GM12878 (cell line): ENCODE measurements around the gene BAG5. TPM values are rescaled to one million over a fixed set of nuclear protein-coding genes. Genes with fewer than 3 reads are reported as not detected.

Experiments
- FOS ChIP-seq: IDR thresholded peaks from 3 replicates; pipeline ENCODE4 v1.6.1; 2011; ENCODE audit warnings: borderline replicate concordance; ENCODE audit not compliant: insufficient read length; ENCODE audit errors: extremely low read depth
- FOXK2 ChIP-seq: fragments of 450-650 bp; IDR thresholded peaks from 2 replicates; pipeline ENCODE4 v1.6.1; 2017; ENCODE audit warnings: mild to moderate bottlenecking, moderate library complexity
- IKZF2 ChIP-seq, 2 experiments: fragments of 450-650 bp; IDR thresholded peaks; 2 replicates each; pipeline ENCODE4 v1.6.1; 2017; ENCODE audit warnings: mild to moderate bottlenecking in 2 of 2, moderate library complexity in 2 of 2
- NRF1 ChIP-seq: conservative IDR thresholded peaks from 2 replicates; pipeline ENCODE4 v1.6.1; 2011; ENCODE audit warnings: mild to moderate bottlenecking, low read depth, low read length, improper control_type of control experiment
- PAX8 ChIP-seq: fragments of 450-650 bp; IDR thresholded peaks from 2 replicates; pipeline ENCODE4 v1.6.1; 2017; ENCODE audit warnings: mild to moderate bottlenecking, moderate library complexity
- RUNX3 ChIP-seq: IDR thresholded peaks from 2 replicates; pipeline ENCODE4 v1.6.1; 2012; ENCODE audit warnings: low read length, inconsistent platforms
- SUPT20H ChIP-seq: IDR thresholded peaks from 2 replicates; pipeline ENCODE4 v1.6.1; 2011; ENCODE audit warnings: low read depth, mild to moderate bottlenecking, low read length, moderate library complexity, borderline replicate concordance; ENCODE audit not compliant: control insufficient read depth
- TAF1 ChIP-seq: IDR thresholded peaks from 2 replicates; pipeline ENCODE4 v1.6.1; 2011; ENCODE audit warnings: mild to moderate bottlenecking, low read depth, low read length, borderline replicate concordance
- TARDBP ChIP-seq: IDR thresholded peaks from 2 replicates; pipeline ENCODE4 v1.6.1; 2016; ENCODE audit warnings: borderline replicate concordance
- ZSCAN29 ChIP-seq: fragments of 450-650 bp; IDR thresholded peaks from 2 replicates; pipeline ENCODE4 v1.6.1; 2017; ENCODE audit warnings: mild to moderate bottlenecking, moderate library complexity
- polyA plus RNA-seq, 11 experiments: library from polyadenylated mRNA; depleted of rRNA in 4 of 11; unstranded in 6 of 11; stranded (reverse) in 5 of 11; fragments of >200 nt; fragmentation: Nextera tagmentation in 4 of 11; fragmentation: Illumina TruSeq in 1 of 11; extraction: Ambion mirVana in 4 of 11; extraction: Trizol in 1 of 11; gene quantifications; 1 replicate in 1 of 11; 2 replicates in 10 of 11; pipeline versions ENCODE4 v1.2.1 to v1.2.3, GENCODE V29; 2011 to 2016; ENCODE audit warnings: inconsistent platforms in 2 of 11, missing spikeins in 2 of 11, low read depth in 1 of 11
- total RNA-seq, 4 experiments: library from RNA; depleted of rRNA in 3 of 4; stranded (reverse); fragments of >200 nt in 3 of 4; fragmentation: Illumina TruSeq in 1 of 4; extraction: Trizol in 1 of 4; gene quantifications; 2 replicates each; pipeline versions ENCODE4 v1.2.1 to v1.2.3, GENCODE V29; 2013 to 2021
- TF ChIP-seq, protein P1 (sequence below): fragments of 450-650 bp; IDR thresholded peaks from 2 replicates; pipeline ENCODE4 v1.6.1; 2017; ENCODE audit warnings: mild to moderate bottlenecking, moderate library complexity

The BAG5 gene
- total and polyA plus RNA-seq, 10 of the 15 experiments (the other 5 are each of a cell fraction or from before 2014, with no cell fraction given) = 9.9 to 30.5 (median 20.1) TPM

DNA sequence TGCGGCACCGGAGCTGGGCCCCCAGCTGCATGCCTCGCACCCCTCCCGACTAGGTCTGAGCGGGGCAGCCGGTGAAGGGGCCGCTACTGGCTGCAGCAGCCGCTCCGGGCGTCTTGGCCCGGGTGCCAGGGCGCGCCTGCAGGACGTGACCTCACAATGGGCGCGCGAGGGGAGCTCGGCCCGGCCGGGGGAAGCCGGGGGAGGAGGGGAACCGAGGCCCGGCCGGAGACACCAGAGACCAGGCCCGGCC, 353 bp downstream of the BAG5 start (continued):
- TF ChIP-seq, protein P1, sequence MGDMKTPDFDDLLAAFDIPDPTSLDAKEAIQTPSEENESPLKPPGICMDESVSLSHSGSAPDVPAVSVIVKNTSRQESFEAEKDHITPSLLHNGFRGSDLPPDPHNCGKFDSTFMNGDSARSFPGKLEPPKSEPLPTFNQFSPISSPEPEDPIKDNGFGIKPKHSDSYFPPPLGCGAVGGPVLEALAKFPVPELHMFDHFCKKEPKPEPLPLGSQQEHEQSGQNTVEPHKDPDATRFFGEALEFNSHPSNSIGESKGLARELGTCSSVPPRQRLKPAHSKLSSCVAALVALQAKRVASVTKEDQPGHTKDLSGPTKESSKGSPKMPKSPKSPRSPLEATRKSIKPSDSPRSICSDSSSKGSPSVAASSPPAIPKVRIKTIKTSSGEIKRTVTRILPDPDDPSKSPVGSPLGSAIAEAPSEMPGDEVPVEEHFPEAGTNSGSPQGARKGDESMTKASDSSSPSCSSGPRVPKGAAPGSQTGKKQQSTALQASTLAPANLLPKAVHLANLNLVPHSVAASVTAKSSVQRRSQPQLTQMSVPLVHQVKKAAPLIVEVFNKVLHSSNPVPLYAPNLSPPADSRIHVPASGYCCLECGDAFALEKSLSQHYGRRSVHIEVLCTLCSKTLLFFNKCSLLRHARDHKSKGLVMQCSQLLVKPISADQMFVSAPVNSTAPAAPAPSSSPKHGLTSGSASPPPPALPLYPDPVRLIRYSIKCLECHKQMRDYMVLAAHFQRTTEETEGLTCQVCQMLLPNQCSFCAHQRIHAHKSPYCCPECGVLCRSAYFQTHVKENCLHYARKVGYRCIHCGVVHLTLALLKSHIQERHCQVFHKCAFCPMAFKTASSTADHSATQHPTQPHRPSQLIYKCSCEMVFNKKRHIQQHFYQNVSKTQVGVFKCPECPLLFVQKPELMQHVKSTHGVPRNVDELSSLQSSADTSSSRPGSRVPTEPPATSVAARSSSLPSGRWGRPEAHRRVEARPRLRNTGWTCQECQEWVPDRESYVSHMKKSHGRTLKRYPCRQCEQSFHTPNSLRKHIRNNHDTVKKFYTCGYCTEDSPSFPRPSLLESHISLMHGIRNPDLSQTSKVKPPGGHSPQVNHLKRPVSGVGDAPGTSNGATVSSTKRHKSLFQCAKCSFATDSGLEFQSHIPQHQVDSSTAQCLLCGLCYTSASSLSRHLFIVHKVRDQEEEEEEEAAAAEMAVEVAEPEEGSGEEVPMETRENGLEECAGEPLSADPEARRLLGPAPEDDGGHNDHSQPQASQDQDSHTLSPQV = no peak
- 0 out of 2 replicates have a peak, but pooled peaks have one; percentile 3 for TF ChIP-seq RUNX3
- TF ChIP-seq TARDBP = no peak
- no peak for TF ChIP-seq NRF1
- TF ChIP-seq ZSCAN29 = no peak
- TF ChIP-seq FOXK2 = no peak
- no peak for TF ChIP-seq PAX8
- TF ChIP-seq TAF1 = no peak
- TF ChIP-seq SUPT20H = no peak
- no peak for TF ChIP-seq FOS
- TF ChIP-seq IKZF2 (IDR thresholded peaks at IDR 0.05) = no peak
